H1 (cell line): ENCODE measurements around the gene ADAMTS14. TPM values are rescaled to one million over a fixed set of nuclear protein-coding genes. Genes with fewer than 3 reads are reported as not detected.

Source experiments
- SAP30 ChIP-seq: fragments of 300-600 bp; sonication (generic); IDR thresholded peaks from 2 replicates; pipeline ENCODE4 v1.7.1; 2012; ENCODE audit warnings: low read length, moderate library complexity, mild to moderate bottlenecking, inconsistent platforms; ENCODE audit not compliant: insufficient read depth, insufficient replicate concordance
- SP4 ChIP-seq: IDR thresholded peaks from 2 replicates; pipeline ENCODE4 v1.6.1; 2012; ENCODE audit warnings: low read length, inconsistent platforms
- polyA plus RNA-seq, 7 experiments: library from polyadenylated mRNA; depleted of rRNA in 3 of 7; stranded (reverse) in 5 of 7; unstranded in 2 of 7; fragments of >200 nt in 5 of 7; fragments of 200-250 nt in 2 of 7; gene quantifications; 1 replicate in 5 of 7; 2 replicates in 1 of 7; 4 replicates in 1 of 7; pipeline versions ENCODE4 v1.2.1 to v1.2.3, GENCODE V29; 2011 to 2013; ENCODE audit warnings: missing spikeins in 2 of 7, mixed read lengths in 2 of 7
- total RNA-seq: library from RNA; stranded (reverse); fragmentation: NEBNext Ultra II Directional; extraction: Animal tissue kit (Norgen Biotek cat#: 25700); gene quantifications from 2 replicates; pipeline ENCODE4 v1.2.1, GENCODE V29; 2021

Gene ADAMTS14
- total and polyA plus RNA-seq, 2 of the 8 experiments (the other 6 are each of a cell fraction or from before 2014, with no cell fraction given): 2.0 to 2.3 TPM

GRCh38 chr10:70809011-70809611 lies 136.8 kb downstream of the ADAMTS14 start (continued):
- TF ChIP-seq SP4: no peak
- no peak for TF ChIP-seq SAP30
